ENCODE measurements around the gene SNRNP200.
"Not testable (repeated sequence)": the region's sequence is repeated elsewhere in the genome, so short reads cannot be mapped to it uniquely, and the experiment has no call there.

Gene SNRNP200

DNA sequence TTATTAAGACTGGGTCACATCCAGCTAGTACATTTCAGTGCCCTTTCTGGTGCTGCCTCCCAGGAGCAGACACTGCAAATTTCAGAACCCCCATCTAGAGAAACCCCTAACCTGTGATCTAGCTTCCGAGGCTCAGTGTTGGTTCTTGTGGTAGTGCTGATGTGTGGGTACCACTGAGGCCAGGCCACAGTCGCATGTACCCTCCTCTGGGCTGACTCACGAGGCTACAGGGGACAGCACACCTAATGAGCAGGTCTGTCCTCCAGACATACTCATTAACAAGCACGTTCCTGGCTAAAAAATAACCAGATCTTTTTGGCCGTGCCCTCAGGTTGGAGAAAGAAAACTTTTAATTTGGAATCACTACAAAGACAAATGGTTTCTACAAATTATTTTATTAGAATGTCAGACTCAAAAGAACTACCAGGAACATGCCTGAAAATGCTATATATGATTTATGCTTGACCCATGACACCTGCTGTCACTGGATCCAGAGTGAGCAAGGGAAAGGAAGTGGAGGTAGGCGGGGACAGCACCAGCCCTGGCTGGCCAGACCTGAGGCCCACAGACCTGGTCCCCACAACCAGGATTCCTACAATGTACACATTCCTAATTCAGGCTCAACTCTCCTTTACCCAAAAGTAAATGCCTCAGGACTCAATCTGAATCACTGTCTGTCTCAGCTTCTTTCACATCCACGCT lies 30.8 kb downstream of the SNRNP200 start:
- no peak for DNase-seq (ENCODE audit: low spot score)

DNA sequence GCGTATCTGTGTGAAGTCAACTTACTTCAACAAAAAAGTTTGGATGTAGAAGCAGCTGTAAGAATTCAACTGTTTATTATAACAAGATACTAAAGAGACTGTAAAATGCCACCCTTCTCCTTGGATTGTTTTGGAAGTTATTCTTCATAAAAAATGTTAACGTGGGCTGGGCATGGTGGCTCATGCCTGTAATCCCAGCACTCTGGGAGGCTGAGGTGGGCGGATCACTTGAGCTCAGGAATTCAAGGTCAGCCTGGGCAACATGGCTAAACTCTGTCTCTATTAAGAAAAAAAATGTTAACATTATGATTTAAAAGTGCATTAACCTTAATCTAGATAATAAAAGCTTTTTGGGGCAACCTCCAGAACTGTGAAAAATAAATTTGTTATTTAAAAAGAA lies 31.6 kb downstream of the SNRNP200 start:
- DNase-seq (ENCODE audit: low spot score) = no peak

DNA sequence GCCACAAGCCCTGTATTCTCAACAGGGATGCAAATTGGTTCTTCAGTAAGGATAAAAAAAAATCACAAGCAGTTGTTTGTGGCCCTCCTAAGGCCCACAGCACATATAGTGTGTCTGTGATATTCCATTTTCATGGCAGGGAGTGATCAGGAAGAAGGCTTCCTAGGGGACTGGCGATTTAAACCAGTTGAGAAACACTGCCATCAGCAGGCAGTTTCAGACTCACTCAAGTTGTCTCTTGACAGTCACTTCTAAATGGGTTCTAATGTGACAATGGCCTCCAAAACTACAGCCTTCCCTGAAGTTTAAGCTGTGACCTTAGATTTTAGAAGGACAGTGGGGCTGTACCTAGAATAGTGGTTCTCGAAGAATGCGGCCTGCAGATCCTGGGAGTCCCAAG lies 33.4 kb downstream of the SNRNP200 start:
- no peak for DNase-seq (ENCODE audit: low spot score)

DNA sequence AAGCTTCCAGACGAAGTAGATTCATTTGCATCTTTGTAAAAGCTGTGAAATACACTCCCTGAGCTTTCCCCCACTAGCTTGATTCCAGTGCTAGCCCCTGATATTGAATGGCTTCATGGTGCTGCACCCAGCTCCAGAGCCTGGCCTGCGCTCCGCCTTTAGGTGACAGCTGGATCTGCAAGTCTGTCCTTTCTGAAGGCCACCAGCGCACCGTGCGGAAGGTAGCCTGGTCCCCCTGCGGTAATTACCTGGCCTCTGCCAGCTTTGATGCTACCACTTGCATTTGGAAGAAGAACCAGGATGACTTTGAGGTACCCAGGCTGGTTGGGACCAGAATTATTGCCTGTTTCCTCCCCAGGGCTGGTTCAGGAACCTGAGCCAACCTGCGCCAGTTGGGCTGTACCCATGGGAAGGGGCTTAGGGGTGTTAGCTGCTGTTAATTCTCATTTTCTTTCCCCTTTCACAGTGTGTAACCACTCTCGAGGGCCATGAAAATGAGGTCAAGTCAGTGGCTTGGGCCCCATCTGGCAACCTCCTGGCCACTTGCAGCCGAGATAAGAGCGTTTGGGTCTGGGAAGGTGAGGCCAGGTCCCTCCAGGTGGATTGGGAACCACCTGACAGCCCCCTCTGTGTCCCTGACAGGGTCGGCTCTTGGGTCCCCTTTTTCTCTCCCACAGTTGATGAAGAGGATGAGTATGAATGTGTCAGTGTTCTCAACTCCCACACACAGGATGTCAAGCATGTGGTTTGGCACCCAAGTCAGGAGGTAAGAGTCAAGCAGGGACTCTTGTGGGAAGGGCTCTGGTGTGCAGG lies 38.0 kb downstream of the SNRNP200 start:
- peak; percentile 22 for DNase-seq (ENCODE audit: low spot score)

DNA sequence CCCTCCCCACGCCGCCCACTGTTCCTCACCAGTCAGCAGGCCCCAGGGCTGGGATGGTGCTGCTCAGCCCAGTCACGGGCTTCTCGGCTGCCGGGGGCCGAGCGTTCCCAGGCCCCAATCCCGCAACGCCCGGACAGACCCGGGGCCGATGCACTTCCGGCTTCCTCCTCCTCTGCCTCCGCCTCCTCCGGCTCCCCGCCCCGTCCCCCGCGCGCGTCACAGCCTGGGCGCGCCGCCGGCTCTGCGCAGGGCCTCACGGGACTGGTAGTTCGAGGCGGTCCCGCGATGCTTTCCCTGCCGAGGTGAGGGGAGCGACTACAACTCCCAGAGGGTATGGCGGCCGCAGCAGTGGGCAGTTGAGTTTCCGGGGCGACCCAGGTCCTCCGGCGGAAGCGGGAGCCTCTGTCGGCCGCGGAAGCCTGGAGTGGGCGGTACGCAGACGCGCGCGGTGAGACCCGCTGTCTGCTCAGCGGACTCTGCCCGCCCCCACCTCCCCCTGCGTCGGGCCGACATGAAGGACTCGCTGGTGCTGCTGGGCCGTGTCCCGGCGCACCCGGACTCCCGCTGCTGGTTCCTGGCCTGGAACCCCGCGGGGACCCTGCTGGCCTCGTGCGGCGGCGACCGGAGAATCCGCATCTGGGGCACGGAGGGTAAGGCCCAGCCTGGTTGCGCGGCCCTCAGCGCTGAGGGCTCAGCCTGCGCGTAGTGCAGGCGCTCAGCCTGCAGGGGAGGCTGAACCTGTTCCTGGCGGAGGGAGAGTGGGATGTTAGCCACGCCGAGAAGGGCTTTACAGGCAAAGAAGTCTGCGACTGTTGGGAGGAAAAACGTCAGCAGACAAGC lies 39.3 kb downstream of the SNRNP200 start, which contains the start of the genes CIAO1 and TMEM127:
CIAO1 (plus strand) TSS at position 386 of the 840 bp plus-strand sequence; CDS start at position 512, 126 bp downstream.
TMEM127 (minus strand) TSS at position 158 of the 840 bp plus-strand sequence. CDS start 616 bp downstream, outside the sequence.
- DNase-seq (ENCODE audit: low spot score) = peak; percentile 97

DNA sequence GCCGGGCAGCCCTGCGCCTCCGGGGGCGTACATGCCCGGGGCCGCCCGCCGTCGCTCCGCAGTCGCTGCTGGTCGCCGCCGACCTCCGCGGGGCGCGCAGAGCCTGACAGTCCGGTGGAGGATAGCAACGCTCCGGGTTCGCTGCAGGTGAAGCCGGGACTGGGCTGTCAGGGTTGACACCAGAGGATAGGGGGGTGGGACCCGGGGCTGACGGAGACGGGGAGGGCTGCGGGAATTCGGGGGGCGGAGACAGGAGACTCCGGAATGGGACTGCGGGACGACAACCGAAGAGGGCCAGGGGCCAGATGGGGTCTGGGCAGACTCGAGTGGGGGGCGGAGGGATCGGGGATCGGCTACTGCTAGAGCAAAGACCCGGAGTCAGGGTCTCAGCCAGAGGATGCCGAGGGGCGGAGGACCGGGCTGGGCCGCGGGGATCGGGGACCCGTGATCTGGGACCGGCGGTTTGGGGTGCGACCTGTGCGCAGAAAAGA lies 40.0 kb downstream of the SNRNP200 start:
- peak; percentile 7 for DNase-seq (ENCODE audit: low spot score)

DNA sequence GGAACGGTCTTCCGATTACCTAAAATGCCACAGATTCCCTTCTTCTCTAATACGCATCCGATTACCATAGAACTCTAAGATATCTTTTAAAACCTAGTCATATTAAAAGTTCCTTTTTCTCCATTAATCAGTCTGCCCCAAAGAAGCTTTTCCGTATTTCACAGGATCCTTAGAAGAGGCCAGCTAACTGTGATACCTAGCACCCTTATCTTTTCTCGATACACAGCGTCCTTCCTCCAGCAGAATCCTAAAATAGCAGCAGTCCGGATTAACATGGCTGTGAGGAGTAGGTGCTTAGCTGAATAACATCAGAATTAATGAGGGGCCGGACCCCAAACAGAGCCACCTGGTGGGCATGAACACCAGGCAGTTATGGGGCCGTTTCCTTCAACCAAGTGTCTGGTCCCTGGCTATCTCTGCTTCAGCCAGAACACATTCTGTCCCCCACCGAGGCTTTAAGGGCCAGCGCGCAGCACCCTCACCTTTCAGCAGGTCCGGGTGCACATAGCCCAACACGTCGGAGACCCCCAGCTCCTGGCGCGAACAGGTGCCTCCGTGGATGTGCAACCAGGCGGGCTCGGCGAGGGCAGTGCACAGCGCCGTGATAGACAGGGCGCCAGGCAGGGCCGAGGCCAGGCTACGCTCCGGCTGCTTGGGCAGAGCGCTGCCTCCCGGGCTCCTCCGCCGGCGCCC lies 40.5 kb downstream of the SNRNP200 start:
- peak; percentile 17 for DNase-seq (ENCODE audit: low spot score)

DNA sequence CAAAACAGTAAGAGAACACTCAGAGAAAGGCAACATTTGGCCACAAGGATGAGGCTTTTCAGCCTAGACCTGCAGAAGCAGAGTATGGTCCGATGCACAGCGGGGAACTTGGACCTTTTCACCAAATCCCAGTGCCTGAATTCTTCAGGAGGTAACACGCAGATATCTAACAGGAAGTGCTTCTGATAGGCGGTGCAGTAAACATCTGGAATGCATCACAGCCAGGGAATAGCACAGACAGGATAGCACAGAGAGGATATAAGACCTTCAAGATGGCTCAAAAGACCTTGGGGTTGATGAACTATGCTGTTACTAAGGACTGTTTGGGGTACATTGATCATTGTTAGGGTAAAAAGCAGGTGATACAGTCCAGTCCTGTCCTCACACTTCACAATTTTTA lies 41.3 kb downstream of the SNRNP200 start:
- DNase-seq (ENCODE audit: low spot score) = no peak

DNA sequence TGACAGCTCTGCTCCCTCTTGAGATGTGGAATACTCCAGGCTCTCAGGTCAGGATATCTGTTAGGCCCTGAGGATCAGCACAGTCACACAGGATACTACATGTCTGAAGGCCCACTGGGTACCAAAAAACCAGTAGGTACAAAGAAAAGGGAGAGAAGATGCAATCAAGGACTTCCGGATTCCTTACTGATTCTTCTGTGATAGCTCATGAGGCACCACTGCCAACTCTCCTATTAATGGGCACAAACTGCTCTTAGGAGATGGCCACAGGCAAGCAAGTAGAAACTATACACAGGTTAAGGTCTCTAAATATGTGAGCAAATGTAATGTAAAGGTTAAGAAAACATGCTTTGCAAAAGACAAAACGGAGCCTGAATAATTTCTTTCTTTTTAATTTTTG lies 43.0 kb downstream of the SNRNP200 start:
- DNase-seq (ENCODE audit: low spot score) = no peak

DNA sequence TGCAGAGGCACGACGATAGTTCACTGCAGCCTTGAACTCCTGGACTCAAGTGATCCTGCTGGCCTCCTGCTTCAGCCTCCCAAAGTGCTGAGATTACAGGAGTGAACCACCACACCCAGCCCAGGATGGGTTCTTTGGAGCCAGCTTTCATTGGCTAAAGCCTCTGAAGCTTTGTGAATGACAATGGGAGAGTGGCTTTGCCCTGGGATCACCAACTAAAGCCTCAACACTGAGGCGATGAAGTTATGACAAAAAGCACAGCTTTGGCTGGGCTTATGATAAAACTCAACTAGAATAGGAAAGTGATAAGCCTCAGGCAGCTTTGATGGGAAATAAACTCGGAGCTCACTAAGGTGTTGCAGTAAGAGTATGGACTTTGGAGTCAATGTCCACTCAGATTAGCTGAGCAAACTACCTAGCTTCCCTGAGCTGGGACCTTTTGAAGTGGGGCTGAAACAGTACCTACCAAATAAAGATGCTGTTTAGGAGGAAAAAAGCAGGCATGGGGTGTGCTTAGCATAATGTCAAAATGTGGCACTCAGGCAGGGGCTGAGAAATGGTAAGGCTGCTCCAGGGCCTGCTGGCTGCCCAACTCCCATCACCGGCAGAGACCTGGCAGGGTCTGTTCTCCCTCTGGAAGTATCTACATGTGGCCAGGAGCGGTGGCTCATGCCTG lies 43.9 kb downstream of the SNRNP200 start:
- DNase-seq (ENCODE audit: low spot score) = no peak

DNA sequence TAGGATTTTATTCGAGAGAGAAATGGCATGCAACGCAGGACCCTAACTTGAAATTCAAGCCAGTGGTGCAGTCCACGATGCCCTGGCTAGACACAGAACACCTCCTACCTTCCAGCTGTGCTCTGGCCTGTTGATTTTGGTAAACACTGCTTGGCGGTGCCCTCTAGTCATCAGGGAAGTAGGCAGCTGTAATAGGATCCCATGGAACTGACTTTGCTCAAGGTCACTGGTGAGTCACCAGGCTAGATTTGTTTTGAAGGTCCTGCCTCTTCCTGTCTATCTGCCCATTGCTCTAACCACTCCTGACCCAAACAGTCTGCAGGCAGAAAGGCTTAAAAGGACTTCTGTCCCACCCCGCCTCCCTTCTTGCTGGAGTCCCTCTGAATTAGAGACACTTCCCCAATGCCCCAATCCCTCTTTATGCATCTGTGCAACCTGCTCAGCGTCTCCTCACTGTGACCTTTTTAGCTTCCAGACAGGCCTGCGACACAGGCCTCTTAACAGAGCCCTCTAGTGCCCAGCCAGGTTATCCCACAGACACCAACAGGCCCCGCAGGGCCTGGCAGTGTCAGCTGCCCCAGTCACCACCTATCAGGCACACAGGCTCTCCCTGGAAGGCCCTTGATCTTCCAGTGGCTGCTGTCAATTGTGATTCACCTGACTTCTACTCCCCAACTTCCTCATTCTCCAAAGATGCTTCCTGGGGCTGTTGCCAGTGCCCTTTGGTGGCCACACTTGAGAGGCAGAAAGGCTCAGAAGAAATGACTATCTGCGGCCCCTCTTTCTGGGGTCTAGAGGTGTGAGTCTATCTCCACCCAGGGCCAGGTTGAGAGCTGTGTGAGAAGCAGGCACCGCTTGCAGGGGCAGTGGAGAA lies 44.7 kb downstream of the SNRNP200 start:
- DNase-seq (ENCODE audit: low spot score) = peak; percentile 19

DNA sequence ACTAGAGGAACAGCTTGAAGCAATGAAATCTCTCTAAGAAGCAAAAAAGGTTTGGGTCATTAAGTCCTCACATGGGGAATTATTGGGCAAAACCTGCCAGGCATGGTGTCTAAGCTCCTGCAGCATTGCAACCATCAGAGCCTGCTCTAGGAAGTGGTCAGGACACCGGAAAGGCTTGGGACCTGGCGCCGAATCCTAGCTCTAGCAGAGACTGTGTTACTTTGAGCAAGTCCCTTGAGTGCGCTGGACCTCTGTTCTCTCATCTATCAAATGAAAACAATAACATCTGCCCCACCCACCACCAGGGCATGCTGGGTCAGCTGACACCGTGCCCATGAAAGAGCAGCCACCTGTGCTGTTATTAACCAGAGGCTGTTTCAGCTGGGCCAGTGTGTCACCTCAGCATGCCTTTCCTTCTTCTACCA lies 45.8 kb downstream of the SNRNP200 start:
- no peak for DNase-seq (ENCODE audit: low spot score)

DNA sequence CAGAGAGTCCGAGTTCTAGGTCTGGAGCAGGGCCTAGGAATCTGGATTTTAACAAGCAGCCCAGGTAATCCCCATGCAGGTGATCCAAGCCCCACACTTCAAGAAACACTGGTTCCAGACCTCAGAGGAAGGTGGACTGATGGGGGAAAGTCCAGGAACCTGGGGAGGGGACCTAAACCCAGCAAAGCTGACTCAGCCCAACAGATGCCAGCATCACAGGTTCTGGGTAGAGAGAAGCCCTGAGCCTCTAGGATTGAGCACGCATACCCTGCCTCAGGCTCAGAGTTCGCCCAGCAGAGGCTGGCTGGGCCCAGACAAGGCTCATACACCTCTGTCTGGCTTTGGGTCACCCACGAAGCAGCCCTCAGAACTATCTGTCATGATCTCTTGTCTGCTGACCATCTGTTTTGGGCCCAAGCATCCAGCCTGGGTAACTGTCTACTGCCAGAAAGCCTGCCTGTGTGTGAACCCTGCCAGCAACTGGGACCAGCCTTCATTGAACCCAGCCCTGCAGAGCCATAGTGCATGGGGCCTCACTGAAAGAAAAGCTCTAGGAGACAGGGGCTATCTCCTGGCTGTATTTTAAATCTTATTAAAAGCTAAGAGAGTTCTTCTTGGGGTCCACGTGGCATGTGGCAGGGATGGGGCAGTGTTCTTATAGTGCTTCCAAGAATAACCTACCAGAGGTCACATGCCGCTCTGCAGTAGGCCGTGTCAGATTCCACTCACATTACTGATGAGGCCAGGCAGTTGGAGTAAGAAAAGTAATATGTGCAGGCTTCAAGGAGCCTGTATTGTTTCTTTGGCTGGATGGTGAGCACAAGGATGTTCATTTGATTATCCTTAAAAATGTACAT lies 47.0 kb downstream of the SNRNP200 start:
- no peak for DNase-seq (ENCODE audit: low spot score)

DNA sequence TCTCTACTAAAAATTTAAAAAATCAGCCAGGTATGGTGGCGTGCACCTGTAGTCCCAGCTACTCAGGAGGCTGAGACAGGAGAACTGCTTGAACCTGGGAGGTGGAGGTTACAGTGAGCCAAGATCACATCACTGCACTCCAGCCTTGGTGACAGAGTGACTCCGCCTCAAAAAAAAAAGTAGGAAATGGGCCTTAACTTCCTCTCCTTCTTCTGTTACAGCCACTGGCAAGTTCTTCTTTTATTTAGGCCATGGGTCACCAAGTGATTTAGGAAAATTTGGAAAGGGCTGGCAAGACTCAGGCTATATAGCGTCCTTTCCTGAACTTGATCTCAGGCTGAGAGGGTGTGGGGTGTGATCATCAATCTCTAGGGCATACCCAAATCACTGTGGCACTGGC lies 47.6 kb downstream of the SNRNP200 start:
- not testable (repeated sequence) for DNase-seq (ENCODE audit: low spot score)

DNA sequence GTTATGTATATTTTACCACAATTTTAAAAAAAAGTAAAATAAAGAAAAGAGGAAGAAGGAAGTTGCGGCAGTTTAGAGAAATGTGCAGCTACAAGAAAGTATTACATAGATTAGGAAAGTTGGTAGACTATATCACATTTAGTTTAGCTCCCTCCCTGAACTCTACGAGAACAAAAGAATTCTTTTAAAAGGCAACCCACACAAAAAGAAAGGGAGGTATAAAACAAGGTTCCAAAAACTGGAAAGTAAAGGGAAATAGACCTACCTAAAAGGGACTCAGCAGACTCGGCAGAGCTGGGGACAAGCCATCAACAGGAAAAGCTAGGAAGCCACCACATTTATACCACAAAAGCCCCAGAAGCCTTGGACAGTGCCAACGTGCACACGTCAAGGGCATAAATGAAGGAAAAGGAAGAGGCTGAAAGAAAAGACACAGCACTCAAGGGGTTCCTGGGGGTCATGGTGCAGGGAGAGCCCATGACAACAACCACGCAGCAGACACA lies 48.7 kb downstream of the SNRNP200 start:
- no peak for DNase-seq (ENCODE audit: low spot score)

DNA sequence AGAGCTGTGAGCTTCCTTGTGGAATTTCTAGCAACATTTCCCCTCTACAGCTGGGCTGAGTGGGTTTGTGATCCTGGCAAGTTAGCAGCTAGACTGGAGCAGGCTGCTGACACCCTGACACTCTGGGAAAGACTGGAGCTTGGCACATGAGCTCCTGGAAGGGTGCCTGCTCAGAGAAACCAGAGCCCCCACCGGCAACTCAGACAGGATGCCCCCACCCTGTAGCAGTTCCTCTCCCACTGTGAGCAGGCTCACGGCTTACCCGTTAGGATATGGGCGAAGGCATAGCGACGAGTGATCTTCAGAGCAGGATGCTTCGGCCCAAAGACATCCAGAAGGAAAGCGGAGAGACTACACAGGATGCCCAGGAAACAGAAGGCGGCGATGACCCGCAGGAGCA lies 50.8 kb downstream of the SNRNP200 start:
- DNase-seq (ENCODE audit: low spot score) = no peak

DNA sequence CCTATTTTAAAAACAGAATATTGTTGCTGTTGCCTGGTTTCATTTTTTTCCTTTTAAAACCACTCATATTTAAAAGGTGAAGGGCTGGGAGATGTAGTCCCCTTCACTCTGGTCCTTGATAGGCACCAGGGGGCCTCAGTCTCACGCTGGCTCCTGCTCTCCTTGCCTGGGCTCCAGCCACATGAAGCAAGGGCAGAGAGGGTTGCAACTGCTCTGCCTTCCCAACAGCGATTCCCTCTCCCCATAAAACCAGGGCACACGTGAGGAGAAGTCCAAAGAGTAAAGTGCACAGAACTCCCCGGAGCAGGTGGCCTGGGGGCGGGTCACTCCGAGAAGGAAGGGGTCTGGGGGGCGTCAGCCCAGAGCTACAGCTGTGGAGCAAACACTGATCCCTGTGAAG lies 52.3 kb downstream of the SNRNP200 start:
- no peak for DNase-seq (ENCODE audit: low spot score)

DNA sequence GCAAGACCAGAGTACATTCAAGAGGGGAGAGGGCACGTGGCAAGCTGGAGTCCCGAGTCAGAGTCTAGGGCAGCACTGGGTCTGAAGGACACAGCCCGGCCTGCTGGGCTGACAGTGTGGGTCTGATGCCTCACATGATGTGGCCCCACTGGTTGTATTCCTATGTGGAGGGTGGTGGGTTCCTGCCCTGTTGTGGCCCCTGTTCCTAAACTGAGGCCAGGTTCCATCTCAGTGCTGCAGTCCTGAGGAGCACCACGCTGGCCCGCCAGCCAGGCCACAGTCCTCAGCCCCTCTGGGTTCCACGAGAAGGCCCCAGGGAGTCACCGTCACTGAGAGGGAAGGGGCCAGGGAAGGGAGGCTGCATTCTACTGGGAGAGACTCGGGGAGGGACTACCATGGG lies 52.8 kb downstream of the SNRNP200 start:
- DNase-seq (ENCODE audit: low spot score) = no peak

All from CD4-positive, alpha-beta T cell treated with Interleukin-15 for 4 hours (primary cell).